Loucy (cell line): Measurements from ENCODE around the gene ILK.

Experiments used
- H2AFZ ChIP-seq: fragments of 200-600 bp; sonication (generic); 2 replicates; pipeline ENCODE4 v1.6.0; 2016; ENCODE audit warnings: antibody characterized with exemption, mild to moderate bottlenecking, low read length, moderate library complexity
- H3F3A ChIP-seq: fragments of 200-600 bp; 2 replicates; pipeline ENCODE4 v1.6.0; 2016; ENCODE audit warnings: antibody characterized with exemption, low read depth, mild to moderate bottlenecking
- H3K27me3 ChIP-seq: fragments of 200-600 bp; sonication (generic); 2 replicates; pipeline ENCODE4 v1.6.1; 2014; ENCODE audit warnings: low read length, mild to moderate bottlenecking; ENCODE audit not compliant: insufficient read depth, poor library complexity, severe bottlenecking
- H3K36me3 ChIP-seq: fragments of 200-600 bp; sonication (generic); 2 replicates; pipeline ENCODE4 v1.6.1; 2016; ENCODE audit warnings: low read length; ENCODE audit not compliant: insufficient read depth
- H3K4me1 ChIP-seq: fragments of 200-600 bp; sonication (generic); 2 replicates; pipeline ENCODE4 v1.5.1; 2014; ENCODE audit warnings: low read length, mild to moderate bottlenecking; ENCODE audit not compliant: insufficient read depth, poor library complexity, severe bottlenecking
- H3K4me2 ChIP-seq: fragments of 200-600 bp; sonication (generic); 2 replicates; pipeline ENCODE4 v1.6.0; 2014; ENCODE audit warnings: antibody characterized with exemption, low read length, low read depth, mild to moderate bottlenecking; ENCODE audit not compliant: poor library complexity, severe bottlenecking
- H3K4me3 ChIP-seq: fragments of 200-600 bp; sonication (generic); 2 replicates; pipeline ENCODE4 v1.5.1; 2014; ENCODE audit warnings: low read length, mild to moderate bottlenecking, mixed read lengths; ENCODE audit not compliant: poor library complexity, severe bottlenecking
- H3K79me2 ChIP-seq: fragments of 200-600 bp; sonication (generic); 2 replicates; pipeline ENCODE4 v1.6.1; 2014; ENCODE audit warnings: low read length; ENCODE audit not compliant: insufficient read depth
- H3K9ac ChIP-seq: fragments of 200-600 bp; sonication (generic); 2 replicates; pipeline ENCODE4 v1.6.0; 2014; ENCODE audit warnings: mild to moderate bottlenecking, low read depth, low read length, moderate library complexity; ENCODE audit not compliant: poor library complexity, severe bottlenecking
- H3K9me2 ChIP-seq: fragments of 200-600 bp; sonication (generic); replicated peaks from 2 replicates; pipeline ENCODE4 v1.6.1; 2016; ENCODE audit warnings: low read depth, low read length, mixed read lengths
- H3K9me3 ChIP-seq: fragments of 200-600 bp; sonication (generic); 2 replicates; pipeline ENCODE4 v1.6.1; 2014; ENCODE audit warnings: mild to moderate bottlenecking, antibody characterized with exemption, low read length, low read depth; ENCODE audit not compliant: insufficient read depth
- H4K20me1 ChIP-seq: fragments of 200-600 bp; sonication (generic); 2 replicates; pipeline ENCODE4 v1.6.0; 2014; ENCODE audit warnings: antibody characterized with exemption, low read length, mild to moderate bottlenecking; ENCODE audit not compliant: insufficient read depth, poor library complexity, severe bottlenecking
- CTCF ChIP-seq: fragments of 200-600 bp; sonication (generic); conservative IDR thresholded peaks from 2 replicates; pipeline ENCODE4 v1.5.1; 2014; ENCODE audit warnings: mild to moderate bottlenecking, antibody characterized with exemption, low read length
- EZH2phosphoT487 ChIP-seq: fragments of 200-600 bp; IDR thresholded peaks from 2 replicates; pipeline ENCODE4 v1.6.1; 2018; ENCODE audit warnings: antibody characterized with exemption, mild to moderate bottlenecking, moderate library complexity, borderline replicate concordance

The ILK gene

GRCh38 chr11:6632116-6633073, 28.8 kb downstream of the ILK start:
- no peaks in the 10 kb centered on the region for H3K27me3 ChIP-seq
- peaks cover 14% of the 10 kb centered on the region for H3K4me1 ChIP-seq
- no peaks in the 10 kb centered on the region for H3F3A ChIP-seq
- H3K36me3 ChIP-seq: no peaks in the 10 kb centered on the region
- no peak overlapping the region for H3K4me3 ChIP-seq
- no peaks in the 10 kb centered on the region for H3K9me3 ChIP-seq
- no peaks in the 10 kb centered on the region for H3K9me2 ChIP-seq
- TF ChIP-seq CTCF (no peak), EZH2phosphoT487 (no peak)
- H3K4me2 ChIP-seq: no peak overlapping the region
- no peak overlapping the region for H3K9ac ChIP-seq
- H2AFZ ChIP-seq: no peak overlapping the region
- H4K20me1 ChIP-seq: no peaks in the 10 kb centered on the region
- H3K79me2 ChIP-seq: no peaks in the 10 kb centered on the region

- H3K79me2 ChIP-seq: no peaks in the 10 kb centered on the region
- H2AFZ ChIP-seq: no peak overlapping the region
- H3K27me3 ChIP-seq: no peaks in the 10 kb centered on the region
- H4K20me1 ChIP-seq: no peaks in the 10 kb centered on the region
- no peaks in the 10 kb centered on the region for H3K9me2 ChIP-seq
- no peak overlapping the region for H3K4me2 ChIP-seq
- H3F3A ChIP-seq: no peaks in the 10 kb centered on the region
- no peaks in the 10 kb centered on the region for H3K36me3 ChIP-seq
- no peak overlapping the region for H3K9ac ChIP-seq
- H3K4me1 ChIP-seq: peaks cover 9% of the 10 kb centered on the region
- no peak overlapping the region for H3K4me3 ChIP-seq
- TF ChIP-seq CTCF (no peak), EZH2phosphoT487 (no peak)
- H3K9me3 ChIP-seq: no peaks in the 10 kb centered on the region
Observed at GRCh38 chr11:6633422-6634408, 30.1 kb downstream of the ILK start.

GRCh38 chr11:6634534-6634933, 31.0 kb downstream of the ILK start:
- H3K9me3 ChIP-seq: no peaks in the 10 kb centered on the region
- H3K4me2 ChIP-seq: no peak overlapping the region
- no peaks in the 10 kb centered on the region for H3K27me3 ChIP-seq
- no peak overlapping the region for H2AFZ ChIP-seq
- TF ChIP-seq EZH2phosphoT487 (no peak), CTCF (no peak)
- H3K36me3 ChIP-seq: no peaks in the 10 kb centered on the region
- H3K4me3 ChIP-seq: no peak overlapping the region
- no peaks in the 10 kb centered on the region for H3F3A ChIP-seq
- no peaks in the 10 kb centered on the region for H4K20me1 ChIP-seq
- no peak overlapping the region for H3K9ac ChIP-seq
- no peaks in the 10 kb centered on the region for H3K79me2 ChIP-seq
- H3K9me2 ChIP-seq: no peaks in the 10 kb centered on the region
- H3K4me1 ChIP-seq: peaks cover 15% of the 10 kb centered on the region
